Inflammatory macrophage treated with lipopolysaccharide for 4 hours (primary cell): ENCODE measurements around the gene NLN.
A peak's percentile ranks its signal among the peaks of the same experiment; 100 is the strongest.

Experiments
- DNase-seq: peaks from one replicate; pipeline ENCODE4 v3.0.0-alpha.2; 2020

The NLN gene

DNA sequence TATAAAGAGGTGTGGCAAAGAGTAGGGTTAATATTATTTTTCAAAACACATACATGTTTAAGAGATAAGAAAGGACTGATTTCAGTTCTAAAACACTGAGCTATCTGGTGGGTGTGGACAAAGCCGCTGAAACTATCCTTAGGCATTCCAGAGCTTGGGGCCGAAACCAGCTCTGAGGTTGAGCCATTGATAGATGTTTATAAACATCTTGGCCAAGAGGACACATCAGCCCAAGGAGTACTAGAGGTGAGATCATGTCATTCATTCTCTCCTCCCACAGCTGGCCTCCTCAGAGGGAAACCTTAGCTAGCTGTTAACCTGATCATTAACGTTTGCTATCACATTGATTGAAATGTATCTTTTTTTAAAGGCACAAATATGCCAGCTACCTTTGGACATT lies 89.9 kb downstream of the NLN start:
- DNase-seq: no peak

DNA sequence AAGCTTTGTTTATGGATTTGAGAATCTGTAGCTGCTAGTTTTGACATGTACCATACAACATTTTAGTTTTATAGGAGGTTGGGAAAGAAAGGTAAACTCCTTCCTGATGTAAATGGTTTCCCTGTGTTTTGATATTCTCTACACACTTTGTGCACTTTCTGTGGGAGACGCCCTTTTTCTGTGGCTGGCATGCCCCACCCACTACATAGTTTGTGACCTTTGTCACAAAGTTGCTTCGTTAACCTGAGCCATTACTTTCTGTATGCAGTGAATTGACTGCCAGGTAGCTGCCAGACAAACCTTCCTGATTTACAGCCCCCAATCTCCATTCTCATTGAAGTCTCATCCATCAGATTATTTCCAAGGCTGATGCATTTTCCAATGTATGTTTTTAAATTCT lies 90.6 kb downstream of the NLN start:
- DNase-seq: no peak

- DNase-seq: no peak
These were observed 91.2 kb downstream of the NLN start for GRCh38 chr5:65813174-65813573.

DNA sequence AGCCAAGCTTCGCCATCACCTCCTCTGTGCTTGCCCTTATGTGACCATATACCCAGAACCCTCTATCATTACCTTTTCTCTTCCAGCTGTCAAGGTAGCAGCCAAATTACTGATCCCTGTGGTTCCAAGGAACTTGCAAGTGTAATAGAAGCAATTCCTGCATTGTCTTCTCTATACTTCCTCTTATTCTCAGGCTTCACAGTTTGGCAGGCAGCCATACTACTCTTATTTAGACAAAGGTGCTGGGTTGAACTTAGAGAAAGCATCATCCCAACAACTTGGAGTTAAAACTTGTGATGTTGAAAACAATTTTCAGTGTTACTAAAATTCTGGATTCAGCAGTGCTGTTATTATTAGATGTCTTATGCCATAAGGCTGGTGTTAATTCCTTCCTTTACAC lies 93.2 kb downstream of the NLN start:
- peak; percentile 6 for DNase-seq

GRCh38 chr5:65816729-65817128 lies 94.7 kb downstream of the NLN start:
- DNase-seq: no peak

DNA sequence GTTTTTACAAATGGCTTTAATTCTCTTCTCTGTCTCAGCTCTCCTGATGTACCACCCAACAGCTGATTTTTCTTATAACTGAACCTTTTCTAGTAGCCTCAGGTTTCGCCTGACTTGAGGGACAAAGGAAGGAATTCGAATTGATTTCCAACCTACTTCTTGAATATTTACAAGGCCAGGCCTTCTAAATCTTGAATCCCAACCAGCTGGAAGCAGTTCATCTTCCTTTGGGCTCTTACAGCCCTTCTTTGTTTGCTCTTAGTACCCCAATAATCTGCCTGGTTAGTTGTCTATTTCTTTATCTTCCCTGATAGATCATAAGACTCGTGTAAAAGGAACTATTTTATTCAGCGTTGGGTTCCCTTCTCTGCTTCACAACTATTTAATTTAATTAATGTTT lies 95.9 kb downstream of the NLN start:
- no peak for DNase-seq

DNA sequence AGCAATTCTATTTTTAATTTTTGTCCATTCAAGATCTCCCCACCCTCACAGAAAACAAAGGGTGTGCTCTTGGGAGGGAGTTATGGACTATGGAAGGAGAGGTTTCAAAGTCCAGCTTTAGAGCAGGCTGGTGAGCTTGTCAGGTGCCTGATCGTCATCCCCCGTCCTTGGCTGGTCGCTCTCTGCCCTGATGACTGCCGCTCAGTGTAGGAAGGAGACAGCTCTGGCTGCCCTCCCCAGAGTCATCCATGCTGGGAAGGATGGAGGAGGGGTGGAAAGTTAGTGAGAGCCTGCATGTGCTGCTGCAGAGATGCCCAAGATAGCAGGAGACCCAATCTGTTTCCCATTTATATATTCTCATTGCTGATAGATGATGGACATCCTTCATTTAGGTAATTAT lies 96.6 kb downstream of the NLN start:
- no peak for DNase-seq

DNA sequence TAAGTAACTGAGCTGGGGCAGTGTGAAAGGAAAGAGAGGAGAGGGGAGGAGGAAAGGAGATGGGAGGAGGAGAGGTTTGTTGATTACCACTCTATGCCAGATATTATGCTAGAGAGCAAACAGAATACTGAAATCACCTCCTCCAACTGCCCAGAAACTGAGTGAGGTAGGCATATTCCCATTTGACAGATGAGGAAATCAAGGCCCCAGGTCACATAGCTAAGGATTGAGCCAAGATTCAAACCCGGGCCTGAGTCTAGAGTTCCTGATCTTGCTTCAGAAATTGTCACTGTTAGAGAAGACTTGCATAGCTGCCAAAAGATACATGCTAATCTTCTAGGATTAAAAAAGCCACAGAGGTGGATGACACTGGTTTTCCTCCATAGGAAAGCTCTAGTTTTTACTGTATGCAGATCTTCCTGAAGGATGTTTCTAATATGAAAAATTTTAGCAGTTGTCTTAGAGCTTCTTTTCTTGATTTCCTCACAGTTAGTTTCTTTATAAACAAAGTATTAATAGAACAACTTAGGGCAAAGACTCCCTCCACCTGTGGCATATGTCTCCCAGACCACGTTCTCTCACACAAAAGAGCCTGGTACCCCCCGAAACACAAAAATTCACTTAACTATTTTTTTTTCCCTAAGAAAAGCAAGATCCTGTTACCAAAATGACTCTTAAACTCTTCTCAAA lies 97.4 kb downstream of the NLN start:
- DNase-seq: no peak

DNA sequence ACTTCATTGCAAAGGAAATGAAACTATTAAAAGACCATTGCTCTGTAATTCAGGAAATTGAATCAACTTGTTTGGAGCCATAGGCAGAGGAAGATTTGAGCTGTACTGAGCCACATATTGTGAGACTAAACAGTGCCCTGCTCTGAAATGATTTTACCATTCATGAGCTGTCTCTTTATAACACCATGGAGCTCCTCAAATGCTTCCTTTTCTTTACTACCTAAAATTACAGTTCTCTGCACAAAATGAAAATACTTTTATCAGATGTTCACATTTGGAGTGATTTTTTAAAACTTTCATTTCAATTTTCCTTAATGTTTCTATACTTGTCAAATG lies 97.9 kb downstream of the NLN start:
- peak; percentile 43 for DNase-seq

GRCh38 chr5:65820373-65820772 lies 98.4 kb downstream of the NLN start:
- DNase-seq: no peak

- DNase-seq: no peak
These were observed 100.0 kb downstream of the NLN start for GRCh38 chr5:65821966-65822365.

- no peak for DNase-seq
These were observed 100.7 kb downstream of the NLN start for GRCh38 chr5:65822710-65823109.

GRCh38 chr5:65823204-65823603 lies 101.2 kb downstream of the NLN start:
- no peak for DNase-seq

DNA sequence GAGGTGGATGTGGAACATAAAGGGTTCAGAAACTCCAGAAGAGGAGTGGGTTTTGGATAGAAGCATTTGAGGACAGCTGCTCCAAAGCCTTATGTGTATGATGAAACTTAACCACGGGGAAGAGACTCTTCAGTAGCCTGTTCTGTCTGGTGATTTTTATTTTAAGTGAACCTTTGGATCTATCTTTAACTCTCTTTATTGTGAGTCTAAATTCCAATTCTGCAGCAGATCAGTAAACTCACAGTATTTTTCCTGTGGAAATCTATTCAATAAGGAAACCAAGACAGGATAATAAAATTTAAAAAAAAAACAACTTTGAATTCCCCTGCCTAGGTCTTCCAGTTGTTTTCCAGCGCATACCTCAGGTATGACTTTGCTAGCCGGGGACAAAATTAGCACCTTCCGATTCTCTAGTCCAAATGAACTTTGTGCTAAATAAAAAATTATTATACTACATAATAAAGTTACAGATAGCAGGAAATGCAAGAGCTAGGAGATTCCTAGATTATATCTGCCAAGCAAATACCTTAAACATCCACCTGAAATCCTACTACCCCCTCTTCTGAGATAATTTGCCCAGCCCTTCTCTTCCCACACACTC lies 101.9 kb downstream of the NLN start:
- no peak for DNase-seq

DNA sequence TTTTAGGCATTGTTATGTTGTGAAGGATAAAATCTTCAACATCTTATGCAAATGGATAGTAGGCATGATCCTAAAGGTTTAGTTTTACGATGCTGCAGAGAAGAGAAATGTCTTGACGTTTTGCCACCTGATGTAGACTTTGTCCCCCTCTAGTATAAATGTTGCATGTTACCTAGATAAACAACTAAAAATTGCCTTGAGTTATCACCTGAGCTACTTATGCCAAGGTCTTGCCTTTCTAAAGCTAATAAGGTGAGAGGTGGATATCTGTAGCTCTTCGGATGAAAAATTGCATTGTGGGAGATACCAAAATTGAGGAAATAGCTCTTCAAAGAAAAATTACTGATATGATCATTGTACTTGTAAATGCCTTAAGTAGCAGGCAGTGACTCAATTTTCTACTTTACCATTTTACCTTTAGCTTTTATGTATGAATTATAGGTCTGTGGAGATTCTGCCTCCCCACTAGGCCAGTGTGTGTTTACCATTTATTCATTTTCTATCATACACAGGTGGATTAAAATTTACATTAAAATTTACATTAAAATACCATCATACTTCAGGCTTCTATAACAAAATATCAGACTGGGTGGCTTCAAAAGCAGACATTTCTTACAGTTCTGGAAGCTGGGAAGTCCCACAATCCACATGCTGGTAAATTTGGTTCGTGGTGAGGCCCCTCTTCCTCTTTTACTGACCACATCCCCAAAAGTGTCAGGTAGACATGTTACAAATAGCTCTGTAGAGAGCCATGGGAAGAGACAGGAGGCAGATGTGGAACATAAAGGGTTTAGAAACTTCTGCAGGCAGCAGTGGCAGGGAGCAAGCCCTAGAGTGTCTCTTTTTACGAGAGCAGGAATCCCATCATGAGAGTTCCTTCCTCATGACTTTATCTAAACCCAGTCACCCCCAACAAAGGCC lies 103.7 kb downstream of the NLN start:
- peak; percentile 58 for DNase-seq

DNA sequence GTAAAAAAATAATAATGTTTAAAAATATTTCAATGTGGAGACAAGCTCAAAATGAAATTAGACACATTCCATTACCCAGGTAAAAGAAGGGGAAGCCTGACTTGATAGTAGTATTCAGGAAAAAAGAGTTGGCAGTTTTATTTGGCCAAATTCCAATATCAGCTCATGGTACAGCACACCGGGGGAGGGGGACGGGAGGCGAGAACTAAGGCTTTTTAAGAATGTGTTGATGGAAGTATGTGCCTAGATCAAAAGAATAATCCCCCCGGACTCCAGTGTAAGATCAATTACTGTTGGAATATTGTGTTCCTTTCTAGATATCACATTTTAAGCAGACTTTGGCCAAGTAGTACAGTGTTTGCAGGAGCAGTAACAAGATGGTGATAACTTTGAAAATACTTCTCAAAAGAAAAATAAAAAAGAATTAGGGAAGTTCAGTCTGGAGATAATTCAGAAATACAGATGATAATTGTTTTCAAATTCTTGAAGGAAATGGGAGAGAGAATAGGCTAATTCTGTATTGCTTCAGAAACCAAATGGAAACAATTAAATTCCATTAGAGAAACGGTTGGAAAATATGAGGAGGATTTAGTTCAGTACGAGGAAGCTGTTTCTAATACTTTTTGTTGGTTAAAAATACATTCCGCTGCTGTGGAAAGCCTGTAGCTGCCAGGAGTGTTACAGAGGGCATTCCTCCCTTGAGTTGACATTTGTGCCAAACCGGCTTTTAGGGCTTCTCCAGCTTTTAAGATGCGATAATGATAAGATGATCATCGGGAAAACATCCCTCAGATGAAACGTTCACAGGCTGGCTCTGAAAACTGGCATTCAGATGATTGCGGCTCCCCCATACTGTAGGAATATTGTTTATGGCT lies 106.3 kb downstream of the NLN start:
- no peak for DNase-seq

GRCh38 chr5:65830856-65831255 lies 108.9 kb downstream of the NLN start:
- DNase-seq: no peak

- DNase-seq: no peak
These were observed 109.3 kb downstream of the NLN start for GRCh38 chr5:65831276-65831675.

DNA sequence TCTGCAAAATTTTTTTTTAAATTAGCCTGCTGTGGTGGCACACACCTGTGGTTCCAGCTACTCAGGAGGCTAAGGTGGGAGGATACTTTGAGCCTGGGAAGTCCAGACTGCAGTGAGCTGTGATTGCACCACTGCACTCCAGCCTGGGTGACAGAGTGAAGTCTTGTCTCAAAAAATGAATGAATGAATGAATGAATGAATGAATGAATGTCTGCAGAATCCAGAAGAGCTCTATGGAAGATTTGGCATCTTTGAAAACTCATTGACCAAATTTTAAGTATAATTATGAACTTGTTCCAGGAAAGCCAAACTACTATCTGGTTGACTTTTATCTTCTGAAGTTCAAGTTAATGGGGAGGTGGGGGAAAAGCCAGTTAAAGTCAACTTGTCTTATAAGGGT lies 110.1 kb downstream of the NLN start:
- DNase-seq: no peak

- DNase-seq: no peak
These were observed 110.7 kb downstream of the NLN start for GRCh38 chr5:65832603-65833228.

GRCh38 chr5:65833780-65834179 lies 111.8 kb downstream of the NLN start:
- no peak for DNase-seq

DNA sequence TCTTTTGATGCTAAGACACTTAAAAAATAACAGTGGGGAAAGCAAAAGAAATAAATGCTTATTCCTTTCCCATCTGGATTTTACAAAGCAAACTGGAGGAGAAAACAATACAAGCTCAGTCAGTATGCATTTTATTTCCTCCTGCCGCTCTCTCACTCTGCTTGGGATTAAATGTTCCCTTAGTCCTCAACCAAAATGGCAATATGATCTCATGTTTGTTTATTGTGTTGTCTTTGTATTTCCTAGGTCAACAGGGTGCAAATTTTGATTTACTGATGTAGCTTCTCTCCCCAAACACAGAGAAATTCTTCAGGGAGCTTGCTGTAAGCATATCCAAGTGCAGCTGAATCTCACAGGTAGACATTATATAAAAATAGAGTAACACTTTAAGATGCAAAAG lies 112.3 kb downstream of the NLN start:
- DNase-seq: no peak

GRCh38 chr5:65835191-65835590 lies 113.2 kb downstream of the NLN start:
- no peak for DNase-seq
